Esophagus muscularis mucosa (tissue), 3 donors: Measurements from ENCODE around the gene RERE.

ENCODE experiments used
- POLR2A ChIP-seq: fragments of 450-650 bp; IDR thresholded peaks from one replicate; pipeline ENCODE4 v1.6.1; 2017; ENCODE audit warnings: antibody characterized with exemption, moderate library complexity, mild to moderate bottlenecking, low read depth
- POLR2AphosphoS5 ChIP-seq, 2 donors: sonication (generic); formaldehyde crosslinking; IDR thresholded peaks; one replicate each; pipeline ENCODE4 v1.6.1; 2017; ENCODE audit warnings: antibody characterized with exemption in 2 of 2
- TF ChIP-seq, protein P1 (sequence below), 3 experiments: fragments of 200-600 bp in 2 of 3; fragments of 450-650 bp in 1 of 3; sonication (generic) in 2 of 3; IDR thresholded peaks; one replicate each; pipeline ENCODE4 v1.5.1; 2017 to 2019; ENCODE audit warnings: antibody characterized with exemption in 3 of 3, mild to moderate bottlenecking in 2 of 3, moderate library complexity in 1 of 3

- TF ChIP-seq POLR2A: no peak
- TF ChIP-seq, protein P1, sequence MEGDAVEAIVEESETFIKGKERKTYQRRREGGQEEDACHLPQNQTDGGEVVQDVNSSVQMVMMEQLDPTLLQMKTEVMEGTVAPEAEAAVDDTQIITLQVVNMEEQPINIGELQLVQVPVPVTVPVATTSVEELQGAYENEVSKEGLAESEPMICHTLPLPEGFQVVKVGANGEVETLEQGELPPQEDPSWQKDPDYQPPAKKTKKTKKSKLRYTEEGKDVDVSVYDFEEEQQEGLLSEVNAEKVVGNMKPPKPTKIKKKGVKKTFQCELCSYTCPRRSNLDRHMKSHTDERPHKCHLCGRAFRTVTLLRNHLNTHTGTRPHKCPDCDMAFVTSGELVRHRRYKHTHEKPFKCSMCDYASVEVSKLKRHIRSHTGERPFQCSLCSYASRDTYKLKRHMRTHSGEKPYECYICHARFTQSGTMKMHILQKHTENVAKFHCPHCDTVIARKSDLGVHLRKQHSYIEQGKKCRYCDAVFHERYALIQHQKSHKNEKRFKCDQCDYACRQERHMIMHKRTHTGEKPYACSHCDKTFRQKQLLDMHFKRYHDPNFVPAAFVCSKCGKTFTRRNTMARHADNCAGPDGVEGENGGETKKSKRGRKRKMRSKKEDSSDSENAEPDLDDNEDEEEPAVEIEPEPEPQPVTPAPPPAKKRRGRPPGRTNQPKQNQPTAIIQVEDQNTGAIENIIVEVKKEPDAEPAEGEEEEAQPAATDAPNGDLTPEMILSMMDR (IDR thresholded peaks at IDR 0.05): no peak
- no peak for TF ChIP-seq POLR2AphosphoS5 (IDR thresholded peaks at IDR 0.05)
These were observed 27.0 kb downstream of the RERE start for GRCh38 chr1:8790478-8790877.
